HL-60 (cell line): Measurements from ENCODE around the gene VSX1.

Source experiments
- CTCF ChIP-seq: IDR thresholded peaks from one replicate; pipeline ENCODE4 v1.5.1; 2011; ENCODE audit warnings: low read length, control low read depth, inconsistent platforms; ENCODE audit not compliant: insufficient read depth
- GABPA ChIP-seq: IDR thresholded peaks from 2 replicates; pipeline ENCODE4 v1.6.1; 2012; ENCODE audit warnings: low read depth

- TF ChIP-seq CTCF (no peak), GABPA (no peak)
These were observed 4.3 kb downstream of the VSX1 start for GRCh38 chr20:25077610-25078169.
